OCI-LY1 (cell line): Measurements from ENCODE around the gene STARD9.

Experiments
- H2AFZ ChIP-seq: fragments of 200-600 bp; sonication (generic), shearing (Covaris generic); 2 replicates; pipeline ENCODE4 v1.6.0; 2014; ENCODE audit warnings: antibody characterized with exemption, mild to moderate bottlenecking, low read length
- H3F3A ChIP-seq: fragments of 200-600 bp; sonication (generic), shearing (Covaris generic); 2 replicates; pipeline ENCODE4 v1.6.0; 2014; ENCODE audit warnings: mild to moderate bottlenecking, antibody characterized with exemption, low read length, moderate library complexity; ENCODE audit not compliant: insufficient read depth
- H3K27ac ChIP-seq: fragments of 200-600 bp; sonication (generic); 2 replicates; pipeline ENCODE4 v1.5.1; 2014; ENCODE audit warnings: low read length, mixed run types, mild to moderate bottlenecking, low read depth; ENCODE audit not compliant: poor library complexity, severe bottlenecking
- H3K27me3 ChIP-seq: fragments of 200-600 bp; sonication (generic); 2 replicates; pipeline ENCODE4 v1.6.0; 2014; ENCODE audit warnings: antibody characterized with exemption, mild to moderate bottlenecking, low read length, moderate library complexity; ENCODE audit not compliant: insufficient read depth
- H3K36me3 ChIP-seq: fragments of 200-600 bp; sonication (generic); 2 replicates; pipeline ENCODE4 v1.6.1; 2014; ENCODE audit warnings: mild to moderate bottlenecking, antibody characterized with exemption, low read length, moderate library complexity, mixed read lengths; ENCODE audit not compliant: insufficient read depth
- H3K4me1 ChIP-seq: fragments of 200-600 bp; sonication (generic); 2 replicates; pipeline ENCODE4 v1.5.1; 2014; ENCODE audit warnings: mild to moderate bottlenecking, low read length, moderate library complexity; ENCODE audit not compliant: insufficient read depth, severe bottlenecking
- H3K4me2 ChIP-seq: fragments of 200-600 bp; sonication (generic), shearing (Covaris generic); 2 replicates; pipeline ENCODE4 v1.6.1; 2014; ENCODE audit warnings: low read length
- H3K4me3 ChIP-seq: fragments of 200-600 bp; sonication (generic); 2 replicates; pipeline ENCODE4 v1.5.1; 2014; ENCODE audit warnings: low read length, low read depth, mild to moderate bottlenecking, mixed read lengths; ENCODE audit not compliant: poor library complexity, severe bottlenecking
- H3K79me2 ChIP-seq: fragments of 200-600 bp; shearing (Covaris generic); 2 replicates; pipeline ENCODE4 v1.6.1; 2016; ENCODE audit warnings: mixed run types, low read length, mixed read lengths; ENCODE audit not compliant: insufficient read depth
- H3K9ac ChIP-seq: fragments of 200-600 bp; sonication (generic), shearing (Covaris generic); 2 replicates; pipeline ENCODE4 v1.6.1; 2014; ENCODE audit warnings: mild to moderate bottlenecking, low read length, mixed read lengths
- H3K9me2 ChIP-seq: fragments of 200-600 bp; sonication (generic), shearing (Covaris generic); 2 replicates; pipeline ENCODE4 v1.6.1; 2014; ENCODE audit warnings: low read depth, mild to moderate bottlenecking, low read length, mixed read lengths
- H3K9me3 ChIP-seq: fragments of 200-600 bp; shearing (Covaris generic); 2 replicates; pipeline ENCODE4 v1.6.1; 2014; ENCODE audit warnings: low read length, mixed read lengths
- H4K20me1 ChIP-seq: fragments of 200-600 bp; sonication (generic), shearing (Covaris generic); 2 replicates; pipeline ENCODE4 v1.6.0; 2016; ENCODE audit warnings: mild to moderate bottlenecking, low read length; ENCODE audit not compliant: insufficient read depth
- EZH2 ChIP-seq: fragments of 200-600 bp; sonication (generic), shearing (Covaris generic); IDR thresholded peaks from 2 replicates; pipeline ENCODE4 v1.8.0; 2017; ENCODE audit warnings: borderline replicate concordance, mixed run types, mild to moderate bottlenecking, antibody characterized with exemption, low read length, moderate library complexity, mixed read lengths
- TF ChIP-seq, protein P1 (sequence below): fragments of 200-600 bp; sonication (generic), shearing (Covaris generic); IDR thresholded peaks from 2 replicates; pipeline ENCODE4 v1.5.1; 2017; ENCODE audit warnings: mild to moderate bottlenecking, antibody characterized with exemption, low read length, moderate library complexity, mixed read lengths

STARD9 gene

GRCh38 chr15:42721916-42722315 is 146.5 kb downstream of the STARD9 start:
- no peaks in the 10 kb centered on the region for H4K20me1 ChIP-seq
- no peak overlapping the region for H3K4me2 ChIP-seq
- TF ChIP-seq, protein P1, sequence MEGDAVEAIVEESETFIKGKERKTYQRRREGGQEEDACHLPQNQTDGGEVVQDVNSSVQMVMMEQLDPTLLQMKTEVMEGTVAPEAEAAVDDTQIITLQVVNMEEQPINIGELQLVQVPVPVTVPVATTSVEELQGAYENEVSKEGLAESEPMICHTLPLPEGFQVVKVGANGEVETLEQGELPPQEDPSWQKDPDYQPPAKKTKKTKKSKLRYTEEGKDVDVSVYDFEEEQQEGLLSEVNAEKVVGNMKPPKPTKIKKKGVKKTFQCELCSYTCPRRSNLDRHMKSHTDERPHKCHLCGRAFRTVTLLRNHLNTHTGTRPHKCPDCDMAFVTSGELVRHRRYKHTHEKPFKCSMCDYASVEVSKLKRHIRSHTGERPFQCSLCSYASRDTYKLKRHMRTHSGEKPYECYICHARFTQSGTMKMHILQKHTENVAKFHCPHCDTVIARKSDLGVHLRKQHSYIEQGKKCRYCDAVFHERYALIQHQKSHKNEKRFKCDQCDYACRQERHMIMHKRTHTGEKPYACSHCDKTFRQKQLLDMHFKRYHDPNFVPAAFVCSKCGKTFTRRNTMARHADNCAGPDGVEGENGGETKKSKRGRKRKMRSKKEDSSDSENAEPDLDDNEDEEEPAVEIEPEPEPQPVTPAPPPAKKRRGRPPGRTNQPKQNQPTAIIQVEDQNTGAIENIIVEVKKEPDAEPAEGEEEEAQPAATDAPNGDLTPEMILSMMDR: no peak
- TF ChIP-seq EZH2: no peak
- H3K4me1 ChIP-seq: no peaks in the 10 kb centered on the region
- no peak overlapping the region for H2AFZ ChIP-seq
- no peaks in the 10 kb centered on the region for H3K27me3 ChIP-seq
- no peaks in the 10 kb centered on the region for H3K9me3 ChIP-seq
- no peaks in the 10 kb centered on the region for H3K9me2 ChIP-seq
- H3K9ac ChIP-seq: no peak overlapping the region
- no peaks in the 10 kb centered on the region for H3K79me2 ChIP-seq
- H3K4me3 ChIP-seq: no peak overlapping the region
- no peaks in the 10 kb centered on the region for H3F3A ChIP-seq
- no peak overlapping the region for H3K27ac ChIP-seq
- peaks cover 81% of the 10 kb centered on the region for H3K36me3 ChIP-seq

GRCh38 chr15:42723068-42723467 is 147.7 kb downstream of the STARD9 start:
- no peaks in the 10 kb centered on the region for H4K20me1 ChIP-seq
- H3K9ac ChIP-seq: no peak overlapping the region
- H3K36me3 ChIP-seq: peaks cover 93% of the 10 kb centered on the region
- no peak for TF ChIP-seq EZH2
- TF ChIP-seq, protein P1: peak; percentile 31; the same call in 1 of the 2 replicates
- no peaks in the 10 kb centered on the region for H3K79me2 ChIP-seq
- H3K4me1 ChIP-seq: no peaks in the 10 kb centered on the region
- no peak overlapping the region for H3K27ac ChIP-seq
- H3K4me3 ChIP-seq: no peak overlapping the region
- H3K4me2 ChIP-seq: no peak overlapping the region
- no peaks in the 10 kb centered on the region for H3K9me2 ChIP-seq
- H3K9me3 ChIP-seq: no peaks in the 10 kb centered on the region
- no peaks in the 10 kb centered on the region for H3K27me3 ChIP-seq
- no peaks in the 10 kb centered on the region for H3F3A ChIP-seq
- H2AFZ ChIP-seq: no peak overlapping the region

GRCh38 chr15:42724276-42724675 is 148.9 kb downstream of the STARD9 start:
- H3F3A ChIP-seq: no peaks in the 10 kb centered on the region
- no peak for TF ChIP-seq EZH2
- TF ChIP-seq, protein P1: no peak
- no peak overlapping the region for H2AFZ ChIP-seq
- H3K9me3 ChIP-seq: no peaks in the 10 kb centered on the region
- H3K4me1 ChIP-seq: no peaks in the 10 kb centered on the region
- H3K9ac ChIP-seq: no peak overlapping the region
- H3K4me3 ChIP-seq: no peak overlapping the region
- no peaks in the 10 kb centered on the region for H3K9me2 ChIP-seq
- H3K36me3 ChIP-seq: peaks cover 94% of the 10 kb centered on the region
- no peaks in the 10 kb centered on the region for H3K27me3 ChIP-seq
- no peaks in the 10 kb centered on the region for H4K20me1 ChIP-seq
- no peak overlapping the region for H3K27ac ChIP-seq
- H3K79me2 ChIP-seq: no peaks in the 10 kb centered on the region
- H3K4me2 ChIP-seq: no peak overlapping the region
